Measurements from ENCODE around the gene RIPOR3. TPM values are rescaled to one million over a fixed set of nuclear protein-coding genes. Genes with fewer than 3 reads are reported as not detected.
A peak's percentile ranks its signal among the peaks of the same experiment; 100 is the strongest.

RIPOR3 gene
- total RNA-seq, 4 donors from 2014 or later = 1.3 to 9.7 (median 3.3) TPM

DNA sequence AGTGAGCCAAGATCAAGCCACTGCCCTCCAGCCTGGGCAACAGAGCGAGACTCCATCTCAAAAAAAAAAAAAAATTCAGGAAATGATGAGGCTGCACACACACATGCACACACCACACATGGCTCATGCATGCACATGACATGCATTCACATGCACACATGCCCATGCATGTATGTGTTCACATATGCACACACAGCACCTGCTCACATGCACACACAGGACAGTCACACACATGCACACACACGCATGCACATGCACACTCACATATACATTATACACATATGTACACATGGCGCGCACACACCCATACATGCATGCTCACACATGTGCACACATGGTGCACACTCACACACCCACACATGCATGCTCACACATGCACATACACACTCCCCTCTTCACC, 22.5 kb downstream of the RIPOR3 start:
- Histone ChIP-seq H3K4me3 (no peak overlapping the region), H3K27ac (no peak overlapping the region), H3K4me1 (peaks cover 0 to 19% (median 0%) of the 10 kb centered on the region in 3 donors), H3K27me3 (no peaks in the 10 kb centered on the region), H3K9me3 (no peaks in the 10 kb centered on the region), H3K36me3 (no peaks in the 10 kb centered on the region)
- DNase-seq = no peak
- 93% methylated on average over 4 of the region's 4 CpGs for WGBS, 2 donors
- no peak for TF ChIP-seq POLR2A (IDR thresholded peaks at IDR 0.05)
- TF ChIP-seq, protein P1, sequence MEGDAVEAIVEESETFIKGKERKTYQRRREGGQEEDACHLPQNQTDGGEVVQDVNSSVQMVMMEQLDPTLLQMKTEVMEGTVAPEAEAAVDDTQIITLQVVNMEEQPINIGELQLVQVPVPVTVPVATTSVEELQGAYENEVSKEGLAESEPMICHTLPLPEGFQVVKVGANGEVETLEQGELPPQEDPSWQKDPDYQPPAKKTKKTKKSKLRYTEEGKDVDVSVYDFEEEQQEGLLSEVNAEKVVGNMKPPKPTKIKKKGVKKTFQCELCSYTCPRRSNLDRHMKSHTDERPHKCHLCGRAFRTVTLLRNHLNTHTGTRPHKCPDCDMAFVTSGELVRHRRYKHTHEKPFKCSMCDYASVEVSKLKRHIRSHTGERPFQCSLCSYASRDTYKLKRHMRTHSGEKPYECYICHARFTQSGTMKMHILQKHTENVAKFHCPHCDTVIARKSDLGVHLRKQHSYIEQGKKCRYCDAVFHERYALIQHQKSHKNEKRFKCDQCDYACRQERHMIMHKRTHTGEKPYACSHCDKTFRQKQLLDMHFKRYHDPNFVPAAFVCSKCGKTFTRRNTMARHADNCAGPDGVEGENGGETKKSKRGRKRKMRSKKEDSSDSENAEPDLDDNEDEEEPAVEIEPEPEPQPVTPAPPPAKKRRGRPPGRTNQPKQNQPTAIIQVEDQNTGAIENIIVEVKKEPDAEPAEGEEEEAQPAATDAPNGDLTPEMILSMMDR (IDR thresholded peaks at IDR 0.05) = no peak
- intact Hi-C loops (cut with DNase I) = no loop called here

DNA sequence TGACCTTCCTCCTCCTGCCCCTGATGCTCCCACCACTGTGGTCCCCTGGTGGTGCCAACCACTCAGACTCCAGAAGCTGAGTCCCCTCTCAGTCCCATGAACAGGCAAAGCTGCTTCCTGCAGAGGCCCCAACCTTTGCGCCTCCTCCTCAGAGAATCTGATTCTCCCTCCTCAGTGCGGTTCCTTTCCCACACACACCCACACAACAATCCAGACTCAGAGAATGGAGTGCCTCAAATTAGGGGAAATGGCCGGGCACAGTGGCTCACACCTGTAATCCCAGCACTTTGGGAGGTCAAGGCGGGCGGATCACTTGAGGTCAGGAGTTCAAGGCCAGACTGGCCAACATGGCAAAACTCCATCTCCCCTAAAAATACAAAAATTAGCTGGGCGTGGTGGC, 23.0 kb downstream of the RIPOR3 start:
- Histone ChIP-seq H3K4me1 (peaks cover 0 to 19% (median 2%) of the 10 kb centered on the region in 3 donors), H3K27ac (peak overlapping the region in 1 of 4 donors; percentile 5), H3K27me3 (no peaks in the 10 kb centered on the region), H3K4me3 (no peak overlapping the region), H3K9me3 (no peaks in the 10 kb centered on the region), H3K36me3 (no peaks in the 10 kb centered on the region)
- no peak for TF ChIP-seq POLR2A (IDR thresholded peaks at IDR 0.05)
- TF ChIP-seq, protein P1 (IDR thresholded peaks at IDR 0.05) = no peak
- intact Hi-C loops (cut with DNase I) = no loop called here
- 86 to 100% methylated on average over 1 of the region's 6 CpGs for whole genome bisulfite sequencing, 2 donors
- no peak for DNase-seq

DNA sequence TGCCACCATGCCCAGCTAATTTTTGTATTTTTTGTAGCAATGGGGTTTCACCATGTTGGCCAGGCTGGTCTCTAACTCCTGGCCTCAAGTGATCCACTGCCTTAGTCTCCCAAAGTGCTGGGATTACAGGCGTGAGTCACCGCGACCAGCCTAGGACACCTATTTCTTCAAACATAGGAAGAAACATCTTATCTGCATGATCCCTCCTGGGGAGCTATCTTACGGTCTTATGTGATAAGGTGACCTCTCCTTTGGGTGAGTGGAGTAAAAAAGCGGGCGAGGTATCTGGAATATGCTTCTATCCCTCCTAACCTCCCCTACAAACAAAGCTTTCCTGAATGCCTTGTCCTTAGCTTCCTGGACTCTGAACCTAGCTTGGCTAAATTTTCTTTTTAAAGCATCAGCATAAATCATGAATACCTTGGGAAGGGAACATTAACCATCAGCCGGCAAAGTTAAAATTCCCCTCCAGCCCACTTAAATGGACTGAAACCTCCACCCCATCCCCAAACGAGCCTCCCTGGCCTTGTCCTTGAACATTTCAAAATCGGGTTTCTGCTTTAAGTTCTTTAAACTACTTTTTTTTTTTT, 24.5 kb downstream of the RIPOR3 start:
- peaks cover 2 to 30% (median 9%) of the 10 kb centered on the region in 3 donors for H3K4me1 ChIP-seq
- WGBS, 2 donors = 87 to 88% methylated on average over 8 to 9 of the region's 9 CpGs
- DNase-seq = no peak
- H3K9me3 ChIP-seq = no peaks in the 10 kb centered on the region
- no peaks in the 10 kb centered on the region for H3K36me3 ChIP-seq
- no peak overlapping the region for H3K27ac ChIP-seq
- no peak overlapping the region for H3K4me3 ChIP-seq
- intact Hi-C loops (cut with DNase I) = no loop called here
- H3K27me3 ChIP-seq = no peaks in the 10 kb centered on the region
- TF ChIP-seq, protein P1 (IDR thresholded peaks at IDR 0.05) = no peak
- no peak for TF ChIP-seq POLR2A (IDR thresholded peaks at IDR 0.05)

DNA sequence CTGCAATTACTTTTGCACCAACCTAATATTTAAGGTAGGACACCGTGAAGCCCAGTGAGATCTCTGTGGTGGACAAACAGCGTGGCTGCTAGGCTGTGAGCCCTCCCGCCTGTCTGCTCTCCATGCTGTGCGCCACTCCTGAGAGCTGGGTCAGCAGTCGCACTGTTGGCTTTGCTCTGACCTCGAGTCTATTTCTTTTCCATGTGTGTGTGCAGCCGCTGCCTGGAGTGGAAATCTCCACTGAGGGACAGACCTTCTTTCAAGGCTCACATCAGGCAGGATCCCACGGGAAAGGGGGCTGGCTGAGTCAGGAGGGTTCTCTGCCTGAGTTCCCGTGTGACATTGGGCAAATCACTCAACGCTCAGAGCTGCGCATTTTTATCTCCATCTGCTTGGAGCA, 27.1 kb downstream of the RIPOR3 start:
- 69 to 89% methylated on average over 4 to 7 of the region's 11 CpGs for whole genome bisulfite sequencing, 2 donors
- H3K36me3 ChIP-seq = no peaks in the 10 kb centered on the region
- H3K27me3 ChIP-seq = no peaks in the 10 kb centered on the region
- peaks cover 9 to 45% (median 24%) of the 10 kb centered on the region in 3 donors for H3K4me1 ChIP-seq
- H3K4me3 ChIP-seq = no peak overlapping the region
- H3K27ac ChIP-seq = peak overlapping the region in 1 of 4 donors; percentile 3
- TF ChIP-seq, protein P1 (IDR thresholded peaks at IDR 0.05) = no peak
- no peak for TF ChIP-seq POLR2A (IDR thresholded peaks at IDR 0.05)
- no peak for DNase-seq
- H3K9me3 ChIP-seq = no peaks in the 10 kb centered on the region
- intact Hi-C loops (cut with DNase I) = no loop called here

DNA sequence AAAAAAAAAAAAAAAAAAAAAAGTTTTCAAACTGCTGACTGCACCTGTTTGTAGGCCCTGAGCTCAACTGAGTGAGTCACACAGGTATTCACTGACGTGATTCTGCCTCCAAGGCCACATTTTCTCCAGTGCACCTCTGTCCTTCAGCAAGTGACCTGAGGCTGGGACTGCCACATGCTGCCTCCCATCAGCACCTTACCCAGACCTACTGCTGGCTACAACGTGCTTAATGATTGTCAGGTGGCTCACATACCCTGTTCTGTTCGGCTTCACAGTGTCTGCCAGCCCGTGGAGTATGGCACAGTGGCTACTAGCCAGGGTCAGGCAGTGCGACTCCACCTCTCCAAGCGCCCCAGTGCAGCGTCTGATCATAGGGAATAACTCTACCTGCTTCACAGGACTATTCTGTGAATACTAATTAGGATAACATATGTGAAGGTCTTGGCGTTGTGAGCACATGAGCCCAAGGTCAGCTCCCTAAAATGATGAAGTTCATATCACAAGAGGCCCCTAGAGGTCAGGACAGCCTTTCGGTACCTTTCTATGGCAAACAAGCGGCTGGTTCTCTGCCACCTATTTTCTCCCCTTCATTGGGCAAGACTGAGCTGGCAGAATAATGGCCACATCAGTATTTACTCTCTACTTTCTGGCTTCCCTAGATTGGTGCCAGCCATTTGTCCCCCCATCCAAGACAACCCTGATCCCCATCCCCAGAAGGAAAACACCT, 28.1 kb downstream of the RIPOR3 start:
- H3K36me3 ChIP-seq = no peaks in the 10 kb centered on the region
- H3K4me3 ChIP-seq = no peak overlapping the region
- intact Hi-C loops (cut with DNase I) = no loop called here
- 45 to 46% methylated on average over 5 to 8 of the region's 10 CpGs for WGBS, 2 donors
- peak overlapping the region in 3 of 4 donors; percentile 36 to 84 (median 74) for H3K27ac ChIP-seq
- H3K9me3 ChIP-seq = no peaks in the 10 kb centered on the region
- DNase-seq = no peak
- TF ChIP-seq POLR2A (IDR thresholded peaks at IDR 0.05) = no peak
- TF ChIP-seq, protein P1 (IDR thresholded peaks at IDR 0.05) = peak in 5 of 6 experiments; percentile 9 to 48 (median 39)
- peaks cover 9 to 55% (median 34%) of the 10 kb centered on the region in 3 donors for H3K4me1 ChIP-seq
- H3K27me3 ChIP-seq = no peaks in the 10 kb centered on the region
